Globus pallidus (tissue), 1 donor: ENCODE measurements around the gene FNDC5.

Source experiments
- DNase-seq: peaks from one replicate; pipeline ENCODE4 v3.0.0-alpha.2; 2015; ENCODE audit warnings: low spot score

Gene FNDC5

GRCh38 chr1:32884032-32884372 lies 13.3 kb upstream of the FNDC5 start:
- no peak for DNase-seq

GRCh38 chr1:32883338-32884031 lies 12.8 kb upstream of the FNDC5 start:
- no peak for DNase-seq

- peak; percentile 48 for DNase-seq
These were observed 11.4 kb upstream of the FNDC5 start for GRCh38 chr1:32881871-32882850.

GRCh38 chr1:32881291-32881690 lies 10.6 kb upstream of the FNDC5 start:
- DNase-seq: no peak

- DNase-seq: no peak
These were observed 7.9 kb upstream of the FNDC5 start for GRCh38 chr1:32878637-32879041.

GRCh38 chr1:32878183-32878582 lies 7.5 kb upstream of the FNDC5 start:
- DNase-seq: no peak

GRCh38 chr1:32877211-32878110 lies 6.7 kb upstream of the FNDC5 start:
- no peak for DNase-seq

GRCh38 chr1:32876341-32877210 lies 5.9 kb upstream of the FNDC5 start:
- no peak for DNase-seq

- no peak for DNase-seq
These were observed 4.4 kb upstream of the FNDC5 start for GRCh38 chr1:32874860-32875752.

GRCh38 chr1:32873484-32873883 lies 2.8 kb upstream of the FNDC5 start:
- DNase-seq: no peak

GRCh38 chr1:32872192-32872460 lies 1.4 kb upstream of the FNDC5 start:
- DNase-seq: no peak

- DNase-seq: no peak
These were observed 866 bp upstream of the FNDC5 start for GRCh38 chr1:32871364-32872191.

GRCh38 chr1:32869923-32870614 lies 643 bp downstream of the FNDC5 start:
- DNase-seq: no peak

- no peak for DNase-seq
These were observed 1.8 kb downstream of the FNDC5 start for GRCh38 chr1:32868806-32869455.

GRCh38 chr1:32868085-32868484 lies 2.6 kb downstream of the FNDC5 start:
- DNase-seq: no peak

GRCh38 chr1:32867671-32868070 lies 3.0 kb downstream of the FNDC5 start:
- DNase-seq: no peak

- DNase-seq: no peak
These were observed 3.6 kb downstream of the FNDC5 start for GRCh38 chr1:32867151-32867550.

- DNase-seq: no peak
These were observed 4.9 kb downstream of the FNDC5 start for GRCh38 chr1:32865639-32866405.
